ENCODE data around the gene RETN. TPM values are rescaled to one million over a fixed set of nuclear protein-coding genes. Genes with fewer than 3 reads are reported as not detected.

Gene RETN
- polyA plus RNA-seq, 1 of the 3 experiments (the other 2 are of a cell fraction): not detected

DNA sequence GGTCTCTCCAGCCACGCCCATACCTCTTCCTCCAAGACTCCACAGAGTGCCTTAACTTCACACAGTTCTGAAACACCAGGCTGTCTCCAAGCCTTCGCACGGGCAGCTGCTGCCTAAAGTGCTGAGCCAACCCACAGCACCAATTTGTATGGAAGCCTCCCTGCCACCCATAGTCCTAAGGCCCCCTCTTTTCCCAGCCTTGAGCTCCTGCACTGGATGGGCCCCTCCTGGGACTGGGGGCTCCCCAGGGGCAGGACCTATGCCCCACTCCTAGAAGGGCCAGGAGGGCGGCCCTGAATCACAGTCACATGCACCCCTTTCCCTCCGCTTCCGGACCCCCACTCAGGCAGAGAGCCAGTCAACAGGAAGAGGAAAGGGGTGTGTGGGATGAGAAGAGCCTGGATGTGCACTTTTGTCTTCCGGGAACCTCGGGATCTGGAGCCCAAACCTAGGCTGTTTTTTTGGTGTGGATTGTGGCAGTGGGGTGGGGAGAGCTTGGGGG, 38.2 kb downstream of the RETN start:
- no peak for TF ChIP-seq RXRA (IDR thresholded peaks at IDR 0.05; ENCODE audit: borderline replicate concordance, low read depth)
- TF ChIP-seq CHD2 (IDR thresholded peaks at IDR 0.05; ENCODE audit: low read length, partially characterized antibody): no peak
- no peak for TF ChIP-seq NFIC (IDR thresholded peaks at IDR 0.05; ENCODE audit: borderline replicate concordance)
- no peak for TF ChIP-seq SMC3 (IDR thresholded peaks at IDR 0.05; ENCODE audit: low read depth, low read length)
- no peak for TF ChIP-seq FOSL2 (IDR thresholded peaks at IDR 0.05; ENCODE audit: borderline replicate concordance, low read depth)
- TF ChIP-seq TEAD4 (IDR thresholded peaks at IDR 0.05; ENCODE audit: borderline replicate concordance, insufficient read depth): no peak
- TF ChIP-seq, protein P1, sequence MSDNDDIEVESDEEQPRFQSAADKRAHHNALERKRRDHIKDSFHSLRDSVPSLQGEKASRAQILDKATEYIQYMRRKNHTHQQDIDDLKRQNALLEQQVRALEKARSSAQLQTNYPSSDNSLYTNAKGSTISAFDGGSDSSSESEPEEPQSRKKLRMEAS (IDR thresholded peaks at IDR 0.05; ENCODE audit: low read depth): no peak
- TF ChIP-seq FOXM1 (IDR thresholded peaks at IDR 0.05; ENCODE audit: low read depth): no peak
- no peak for TF ChIP-seq FOXJ3 (CRISPR knock-in tag; IDR thresholded peaks at IDR 0.05)
- TF ChIP-seq, protein P2, sequence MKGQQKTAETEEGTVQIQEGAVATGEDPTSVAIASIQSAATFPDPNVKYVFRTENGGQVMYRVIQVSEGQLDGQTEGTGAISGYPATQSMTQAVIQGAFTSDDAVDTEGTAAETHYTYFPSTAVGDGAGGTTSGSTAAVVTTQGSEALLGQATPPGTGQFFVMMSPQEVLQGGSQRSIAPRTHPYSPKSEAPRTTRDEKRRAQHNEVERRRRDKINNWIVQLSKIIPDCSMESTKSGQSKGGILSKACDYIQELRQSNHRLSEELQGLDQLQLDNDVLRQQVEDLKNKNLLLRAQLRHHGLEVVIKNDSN (IDR thresholded peaks at IDR 0.05; ENCODE audit: borderline replicate concordance, low read depth): no peak
- no peak for TF ChIP-seq NRF1 (IDR thresholded peaks at IDR 0.05; ENCODE audit: low read depth, low read length)
- TF ChIP-seq RAD21 (IDR thresholded peaks at IDR 0.05; ENCODE audit: low read length): no peak
- no peak for TF ChIP-seq EP300 (IDR thresholded peaks at IDR 0.05; ENCODE audit: borderline replicate concordance in 1 of 2, low read depth in 1 of 2, low read length in 1 of 2)
- TF ChIP-seq, protein P3, sequence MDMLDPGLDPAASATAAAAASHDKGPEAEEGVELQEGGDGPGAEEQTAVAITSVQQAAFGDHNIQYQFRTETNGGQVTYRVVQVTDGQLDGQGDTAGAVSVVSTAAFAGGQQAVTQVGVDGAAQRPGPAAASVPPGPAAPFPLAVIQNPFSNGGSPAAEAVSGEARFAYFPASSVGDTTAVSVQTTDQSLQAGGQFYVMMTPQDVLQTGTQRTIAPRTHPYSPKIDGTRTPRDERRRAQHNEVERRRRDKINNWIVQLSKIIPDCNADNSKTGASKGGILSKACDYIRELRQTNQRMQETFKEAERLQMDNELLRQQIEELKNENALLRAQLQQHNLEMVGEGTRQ (IDR thresholded peaks at IDR 0.05; ENCODE audit: borderline replicate concordance, low read depth, low read length): no peak
- Histone ChIP-seq H3K9me2 (no peaks in the 10 kb centered on the region), H3K4me3 (ENCODE audit: low read depth in 2 of 2, low read length in 1 of 2) (no peak overlapping the region), H4K20me1 (ENCODE audit: insufficient read depth) (no peaks in the 10 kb centered on the region), H3K9me3 (no peaks in the 10 kb centered on the region), H3K9ac (no peak overlapping the region), H3K27ac (ENCODE audit: low read depth in 2 of 2, low read length in 1 of 2) (no peak overlapping the region), H3K79me2 (ENCODE audit: insufficient read depth) (no peaks in the 10 kb centered on the region), H3K4me2 (no peak overlapping the region), H3K36me3 (replicated peaks in 1 of 2; ENCODE audit: control insufficient read depth in 1 of 2, insufficient read depth in 2 of 2, low read length in 1 of 2) (no peaks in the 10 kb centered on the region), H3K27me3 (ENCODE audit: insufficient read depth) (peaks cover 56% of the 10 kb centered on the region), H3K4me1 (ENCODE audit: control insufficient read depth in 1 of 2, insufficient read depth in 2 of 2, low read depth in 1 of 2, low read length in 1 of 2) (no peaks in the 10 kb centered on the region), H2AFZ (ENCODE audit: low read depth) (no peak overlapping the region), H3F3A (replicated peaks; ENCODE audit: insufficient read depth) (no peaks in the 10 kb centered on the region)
- no peak for DNase-seq
- CTCF ChIA-PET: interaction anchor here (0.8 to 1.4 kb wide), 2 partner anchors 26 to 139 kb away, joined by 3 to 4 read pairs; partner anchors contain the start of gene TRAPPC5
- WGBS (ENCODE audit: low lambda C conversion rate): 29% methylated on average over 8 of the region's 8 CpGs
- POLR2A ChIA-PET: no interaction called here

DNA sequence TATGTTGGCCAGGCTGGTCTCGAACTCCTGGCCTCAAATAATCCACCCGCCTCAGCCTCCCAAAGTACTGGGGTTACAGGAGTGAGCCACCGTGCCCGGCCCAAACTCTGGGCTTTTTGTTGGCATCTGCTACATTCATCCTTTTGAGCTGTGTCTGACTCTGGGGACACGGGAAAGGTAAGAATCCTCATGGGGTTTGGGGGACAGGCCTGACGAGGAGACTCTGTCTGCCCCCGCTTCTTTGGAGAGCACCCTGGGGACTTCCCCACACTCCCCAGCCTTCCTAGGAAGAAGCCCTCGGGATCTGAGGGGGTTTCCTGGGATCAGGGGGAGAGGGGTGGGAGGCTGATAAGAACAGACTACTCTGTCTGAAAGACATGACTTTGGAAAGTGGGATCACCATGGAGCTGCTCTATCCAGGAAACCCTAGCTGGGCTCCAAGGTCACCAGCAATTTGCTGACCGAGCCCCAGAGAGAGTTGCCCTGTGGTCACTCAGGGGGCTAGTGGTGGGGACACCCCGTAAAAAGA, 41.1 kb downstream of the RETN start:
- CTCF ChIA-PET: interaction anchor here (1.4 kb wide), 1 partner anchor 29 kb away, joined by 4 read pairs; the partner anchor contains the start of gene TRAPPC5
- TF ChIP-seq NRF1 (IDR thresholded peaks at IDR 0.05; ENCODE audit: low read depth, low read length): no peak
- no peak for TF ChIP-seq YY1 (IDR thresholded peaks at IDR 0.05; ENCODE audit: low read depth)
- no peak for TF ChIP-seq FOSL2 (IDR thresholded peaks at IDR 0.05; ENCODE audit: borderline replicate concordance, low read depth)
- TF ChIP-seq, protein P4, sequence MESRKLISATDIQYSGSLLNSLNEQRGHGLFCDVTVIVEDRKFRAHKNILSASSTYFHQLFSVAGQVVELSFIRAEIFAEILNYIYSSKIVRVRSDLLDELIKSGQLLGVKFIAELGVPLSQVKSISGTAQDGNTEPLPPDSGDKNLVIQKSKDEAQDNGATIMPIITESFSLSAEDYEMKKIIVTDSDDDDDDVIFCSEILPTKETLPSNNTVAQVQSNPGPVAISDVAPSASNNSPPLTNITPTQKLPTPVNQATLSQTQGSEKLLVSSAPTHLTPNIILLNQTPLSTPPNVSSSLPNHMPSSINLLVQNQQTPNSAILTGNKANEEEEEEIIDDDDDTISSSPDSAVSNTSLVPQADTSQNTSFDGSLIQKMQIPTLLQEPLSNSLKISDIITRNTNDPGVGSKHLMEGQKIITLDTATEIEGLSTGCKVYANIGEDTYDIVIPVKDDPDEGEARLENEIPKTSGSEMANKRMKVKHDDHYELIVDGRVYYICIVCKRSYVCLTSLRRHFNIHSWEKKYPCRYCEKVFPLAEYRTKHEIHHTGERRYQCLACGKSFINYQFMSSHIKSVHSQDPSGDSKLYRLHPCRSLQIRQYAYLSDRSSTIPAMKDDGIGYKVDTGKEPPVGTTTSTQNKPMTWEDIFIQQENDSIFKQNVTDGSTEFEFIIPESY (IDR thresholded peaks at IDR 0.05; ENCODE audit: borderline replicate concordance, low read depth): no peak
- TF ChIP-seq POLR2AphosphoS5 (IDR thresholded peaks at IDR 0.05; ENCODE audit: low read depth, low read length): no peak
- TF ChIP-seq, protein P1 (IDR thresholded peaks at IDR 0.05; ENCODE audit: low read depth): no peak
- no peak for TF ChIP-seq EP300 (IDR thresholded peaks at IDR 0.05; ENCODE audit: borderline replicate concordance in 1 of 2, low read depth in 1 of 2, low read length in 1 of 2)
- TF ChIP-seq SIN3A (IDR thresholded peaks at IDR 0.05; ENCODE audit: borderline replicate concordance, low read depth, low read length): no peak
- no peak for TF ChIP-seq TAF1 (IDR thresholded peaks at IDR 0.05; ENCODE audit: borderline replicate concordance, low read depth, low read length)
- TF ChIP-seq, protein P5, sequence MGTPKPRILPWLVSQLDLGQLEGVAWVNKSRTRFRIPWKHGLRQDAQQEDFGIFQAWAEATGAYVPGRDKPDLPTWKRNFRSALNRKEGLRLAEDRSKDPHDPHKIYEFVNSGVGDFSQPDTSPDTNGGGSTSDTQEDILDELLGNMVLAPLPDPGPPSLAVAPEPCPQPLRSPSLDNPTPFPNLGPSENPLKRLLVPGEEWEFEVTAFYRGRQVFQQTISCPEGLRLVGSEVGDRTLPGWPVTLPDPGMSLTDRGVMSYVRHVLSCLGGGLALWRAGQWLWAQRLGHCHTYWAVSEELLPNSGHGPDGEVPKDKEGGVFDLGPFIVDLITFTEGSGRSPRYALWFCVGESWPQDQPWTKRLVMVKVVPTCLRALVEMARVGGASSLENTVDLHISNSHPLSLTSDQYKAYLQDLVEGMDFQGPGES (IDR thresholded peaks at IDR 0.05; ENCODE audit: low read depth, low read length): no peak
- no peak for TF ChIP-seq JUND (IDR thresholded peaks at IDR 0.05)
- TF ChIP-seq RXRA (IDR thresholded peaks at IDR 0.05; ENCODE audit: borderline replicate concordance, low read depth): no peak
- TF ChIP-seq RAD21 (IDR thresholded peaks at IDR 0.05; ENCODE audit: low read length): no peak

More for the DNA sequence above, 41.1 kb downstream of the RETN start:
- WGBS (ENCODE audit: low lambda C conversion rate): 7% methylated on average over 10 of the region's 10 CpGs
- Histone ChIP-seq H3K9me3 (no peaks in the 10 kb centered on the region), H3K9me2 (no peaks in the 10 kb centered on the region), H3K4me1 (ENCODE audit: control insufficient read depth in 1 of 2, insufficient read depth in 2 of 2, low read depth in 1 of 2, low read length in 1 of 2) (no peaks in the 10 kb centered on the region), H4K20me1 (ENCODE audit: insufficient read depth) (no peaks in the 10 kb centered on the region), H3F3A (replicated peaks; ENCODE audit: insufficient read depth) (no peaks in the 10 kb centered on the region), H3K4me3 (ENCODE audit: low read depth in 2 of 2, low read length in 1 of 2) (no peak overlapping the region), H3K9ac (no peak overlapping the region), H3K36me3 (replicated peaks in 1 of 2; ENCODE audit: control insufficient read depth in 1 of 2, insufficient read depth in 2 of 2, low read length in 1 of 2) (no peaks in the 10 kb centered on the region), H3K79me2 (ENCODE audit: insufficient read depth) (no peaks in the 10 kb centered on the region), H3K27ac (ENCODE audit: low read depth in 2 of 2, low read length in 1 of 2) (no peak overlapping the region), H3K27me3 (ENCODE audit: insufficient read depth) (peaks cover 46% of the 10 kb centered on the region), H2AFZ (ENCODE audit: low read depth) (no peak overlapping the region), H3K4me2 (no peak overlapping the region)
- DNase-seq: no peak
- POLR2A ChIA-PET: no interaction called here

All from SK-N-SH (cell line).